GM18873 (cell line): ENCODE results near the gene DGKI.

ENCODE experiments used
- ATAC-seq: cut with Tn5 transposase; IDR thresholded peaks from one replicate; pipeline ENCODE4 v1.9.1; 2021; ENCODE audit warnings: mild to moderate bottlenecking, moderate library complexity, moderate number of reproducible peaks; ENCODE audit not compliant: unreplicated experiment, low FRiP score

DGKI gene

DNA sequence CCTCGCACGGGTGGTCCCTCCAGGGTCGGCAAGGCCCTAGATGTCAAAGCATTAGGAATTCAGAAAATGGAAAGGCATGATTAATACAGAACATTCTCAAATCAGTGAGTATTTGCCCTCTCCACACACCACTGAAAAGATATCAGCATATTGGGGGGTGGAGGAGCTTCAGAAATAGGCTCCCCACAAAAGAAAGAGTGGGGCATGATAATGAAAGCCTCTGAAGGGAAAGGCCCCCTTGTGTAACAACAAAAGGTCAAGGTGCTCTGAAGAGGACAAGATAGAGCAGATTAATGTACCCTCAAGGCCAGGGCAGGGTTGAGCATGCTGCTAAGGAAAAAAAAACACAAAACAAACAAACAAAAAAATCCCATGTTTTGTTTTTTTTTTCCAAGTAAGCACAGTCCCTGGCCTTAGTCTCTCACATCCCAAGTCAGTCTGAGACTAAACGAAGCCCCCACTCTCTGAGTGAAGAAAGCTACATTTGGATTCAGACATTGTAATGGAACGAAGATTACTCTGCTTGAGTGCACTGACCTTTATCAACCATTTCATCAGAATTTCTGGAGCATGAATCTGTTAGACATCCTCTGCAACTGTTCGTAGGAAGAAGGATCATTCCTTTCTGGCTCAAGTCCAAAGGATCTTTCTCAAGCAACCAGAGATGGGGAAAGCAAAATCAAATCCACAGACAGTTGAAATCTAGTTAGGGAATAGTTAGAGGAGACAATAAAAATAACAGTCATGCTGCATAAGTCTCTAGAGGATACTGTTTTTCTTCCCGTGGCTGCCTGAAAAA, 27.4 kb upstream of the DGKI start:
- no peak for ATAC-seq

GRCh38 chr7:137873524-137873923, 26.8 kb upstream of the DGKI start:
- no peak for ATAC-seq

DNA sequence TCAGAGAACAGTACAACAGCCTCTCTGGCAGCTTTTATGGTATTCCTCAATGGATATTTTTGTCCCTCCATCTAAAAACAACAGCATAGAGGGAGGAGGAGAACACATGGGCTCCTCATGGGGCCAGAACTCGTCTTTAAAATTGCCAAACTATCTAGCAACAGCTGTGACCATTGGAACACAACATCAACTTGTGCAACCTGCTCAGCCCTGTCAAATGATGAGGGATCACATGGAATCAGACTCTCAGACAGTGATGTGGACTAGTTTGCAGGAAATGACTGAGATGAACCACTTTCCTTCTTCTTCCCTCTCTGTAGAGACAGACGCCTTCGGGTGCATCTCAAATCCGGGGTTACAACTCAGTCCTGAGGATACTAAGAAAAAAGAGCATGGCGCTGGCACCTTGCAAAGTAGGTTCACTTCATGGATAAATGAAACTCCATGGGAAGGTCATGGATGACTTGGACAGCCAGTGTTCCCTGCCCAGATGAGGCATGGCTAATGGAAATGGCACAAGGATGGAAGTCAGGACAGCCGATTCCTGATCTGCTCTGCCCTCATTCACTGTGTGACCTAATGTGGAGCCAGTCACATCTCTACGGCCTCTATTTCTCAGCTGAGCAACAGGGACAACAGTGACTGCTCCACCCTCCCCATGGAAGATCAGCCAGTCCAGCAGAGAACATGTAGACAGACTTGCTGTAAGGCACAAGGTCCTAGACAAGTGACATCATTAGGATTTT, 24.6 kb upstream of the DGKI start:
- no peak for ATAC-seq

DNA sequence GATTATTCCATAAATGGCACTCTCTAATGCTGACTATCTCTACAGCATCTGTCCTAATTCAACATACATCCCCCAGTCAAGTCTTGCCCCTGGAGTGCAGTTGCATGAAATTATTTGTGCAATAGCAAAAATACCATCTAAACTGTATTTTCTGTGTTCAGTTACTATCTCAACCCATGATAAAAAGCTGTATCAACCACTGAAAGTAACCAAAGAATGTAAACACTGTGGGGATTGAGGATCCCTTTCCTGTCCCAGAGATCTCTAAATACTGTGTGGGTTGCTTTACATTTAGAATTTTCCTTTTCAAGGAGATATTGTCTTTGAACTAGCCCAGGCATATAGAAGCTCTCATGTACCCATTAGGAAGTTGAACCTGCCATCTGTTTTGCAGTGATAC, 23.9 kb upstream of the DGKI start:
- no peak for ATAC-seq

- ATAC-seq, result no peak
Observed at GRCh38 chr7:137870078-137870477, 23.3 kb upstream of the DGKI start.

DNA sequence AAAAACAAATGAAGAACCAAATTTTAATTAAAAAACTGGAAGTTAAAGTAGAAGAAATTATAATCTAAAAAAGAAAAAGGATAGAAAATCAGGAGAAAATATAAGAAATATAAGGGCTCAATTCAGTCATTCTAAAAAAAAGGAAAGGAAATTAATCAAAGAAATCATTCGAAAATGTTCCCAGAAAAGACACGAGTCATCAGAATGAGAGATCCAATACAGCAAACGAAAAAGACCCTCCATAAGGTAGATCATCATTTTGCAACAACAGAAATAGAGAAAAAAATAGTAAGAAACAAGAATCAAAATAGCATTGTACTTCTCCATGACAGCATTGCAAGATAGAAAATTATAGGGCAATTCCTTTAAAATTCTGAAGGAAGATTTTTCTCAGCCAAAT, 22.5 kb upstream of the DGKI start:
- ATAC-seq, result no peak

- no peak for ATAC-seq
Observed at GRCh38 chr7:137867289-137867688, 20.5 kb upstream of the DGKI start.

DNA sequence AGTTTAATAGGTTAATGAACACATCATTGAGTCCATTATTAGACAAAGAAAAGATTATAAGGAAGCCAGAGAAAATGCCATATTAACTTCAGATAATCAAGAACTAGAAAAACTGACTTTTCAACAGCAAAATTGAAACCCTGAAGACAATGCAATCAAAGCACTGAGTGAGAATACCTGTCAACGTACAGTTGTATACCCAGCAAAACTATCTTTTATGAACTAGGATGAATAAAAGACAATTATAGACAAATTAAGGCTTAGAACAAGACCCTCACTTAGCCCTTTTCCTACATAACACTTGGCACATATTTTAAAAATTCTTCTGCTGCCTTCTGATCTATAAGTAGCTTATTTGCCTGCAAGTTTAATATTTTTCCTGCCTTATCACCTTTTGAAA, 19.0 kb upstream of the DGKI start:
- ATAC-seq, result no peak

- ATAC-seq, result no peak
Observed at GRCh38 chr7:137862964-137863363, 16.2 kb upstream of the DGKI start.

- no peak for ATAC-seq
Observed at GRCh38 chr7:137862358-137862757, 15.6 kb upstream of the DGKI start.

DNA sequence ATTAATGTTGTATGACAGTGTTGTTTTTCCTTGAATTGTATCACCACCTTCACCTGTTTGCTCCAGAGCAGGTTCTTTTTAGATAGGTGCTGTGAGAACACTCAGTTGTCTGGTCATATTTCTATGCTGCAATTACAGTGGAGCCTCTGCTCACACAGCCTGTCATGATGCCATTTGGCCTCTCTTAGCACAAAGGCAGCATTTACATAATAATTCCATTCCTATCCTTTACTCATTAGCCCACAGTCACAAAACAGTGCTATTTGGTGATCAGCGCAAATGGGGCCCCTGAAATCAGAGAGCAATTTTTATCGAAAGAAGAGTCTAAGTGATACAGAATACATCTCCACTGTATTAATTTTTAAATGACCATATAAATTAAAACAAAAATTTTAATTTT, 13.8 kb upstream of the DGKI start:
- no peak for ATAC-seq

DNA sequence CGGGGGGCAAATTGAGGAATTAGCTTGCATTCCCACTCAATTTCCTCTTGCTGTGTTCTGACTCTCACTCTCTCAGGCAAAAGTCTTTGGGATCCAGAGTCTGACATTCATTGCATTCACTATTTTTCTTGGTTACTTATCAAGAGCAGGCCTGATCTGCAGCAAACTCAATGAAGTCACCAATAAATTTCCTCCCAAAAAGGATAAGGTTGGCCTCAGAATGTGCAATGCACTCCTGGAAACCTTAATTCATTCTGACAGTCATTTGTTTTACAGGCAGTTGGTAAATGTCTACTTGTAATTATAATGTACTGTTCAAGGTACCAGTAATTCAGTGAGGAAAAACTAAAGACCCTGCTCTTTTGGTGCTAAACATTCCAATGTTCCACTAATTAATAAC, 6.3 kb upstream of the DGKI start:
- no peak for ATAC-seq

- ATAC-seq, result no peak
Observed at GRCh38 chr7:137852108-137852507, 5.3 kb upstream of the DGKI start.

DNA sequence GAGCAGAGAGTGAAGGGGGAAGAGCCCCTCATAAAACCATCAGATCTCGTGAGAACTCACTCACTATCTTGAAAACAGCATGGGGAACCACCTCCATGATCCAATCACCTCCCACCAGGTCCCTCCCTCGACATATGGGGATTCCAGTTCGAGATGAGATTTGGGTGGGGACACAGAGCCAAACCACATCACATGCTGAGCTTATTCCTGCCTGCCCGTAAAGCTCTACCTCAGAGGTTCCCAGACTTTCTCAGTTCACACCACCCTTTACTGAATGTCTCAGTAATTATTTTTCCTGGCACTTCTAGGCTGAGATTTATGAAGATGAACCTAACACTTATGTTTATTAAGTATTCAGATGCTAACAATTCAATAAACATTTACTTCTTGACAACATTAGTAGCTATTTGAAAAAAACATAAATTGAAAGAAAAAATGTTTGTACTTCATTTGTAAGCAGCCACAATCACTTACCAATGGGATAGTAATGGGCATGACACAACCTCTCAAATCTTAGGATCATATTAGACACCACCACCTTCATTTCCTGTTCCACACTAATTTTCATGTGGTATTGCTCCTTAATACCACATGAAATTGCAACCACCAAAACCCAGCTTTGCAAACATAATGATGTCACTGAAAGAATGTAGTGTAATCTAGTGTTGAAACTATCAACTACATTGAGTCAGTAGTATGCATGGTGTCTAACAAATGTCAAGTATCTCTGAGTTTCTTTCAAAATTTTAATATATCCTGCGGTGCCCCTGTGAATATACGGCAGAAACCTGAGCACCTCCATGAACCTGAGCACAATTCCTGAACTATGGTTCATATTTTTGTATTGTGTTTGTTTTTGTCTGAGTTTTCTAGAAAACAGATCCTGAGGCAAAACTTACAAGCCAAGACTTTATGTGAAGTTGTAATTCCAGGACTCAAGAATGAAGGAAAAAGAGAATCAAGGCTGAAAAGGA, 4.5 kb upstream of the DGKI start:
- ATAC-seq, result no peak

- no peak for ATAC-seq
Observed at GRCh38 chr7:137850571-137850970, 3.8 kb upstream of the DGKI start.

- ATAC-seq, result no peak
Observed at GRCh38 chr7:137848095-137848494, 1.3 kb upstream of the DGKI start.

DNA sequence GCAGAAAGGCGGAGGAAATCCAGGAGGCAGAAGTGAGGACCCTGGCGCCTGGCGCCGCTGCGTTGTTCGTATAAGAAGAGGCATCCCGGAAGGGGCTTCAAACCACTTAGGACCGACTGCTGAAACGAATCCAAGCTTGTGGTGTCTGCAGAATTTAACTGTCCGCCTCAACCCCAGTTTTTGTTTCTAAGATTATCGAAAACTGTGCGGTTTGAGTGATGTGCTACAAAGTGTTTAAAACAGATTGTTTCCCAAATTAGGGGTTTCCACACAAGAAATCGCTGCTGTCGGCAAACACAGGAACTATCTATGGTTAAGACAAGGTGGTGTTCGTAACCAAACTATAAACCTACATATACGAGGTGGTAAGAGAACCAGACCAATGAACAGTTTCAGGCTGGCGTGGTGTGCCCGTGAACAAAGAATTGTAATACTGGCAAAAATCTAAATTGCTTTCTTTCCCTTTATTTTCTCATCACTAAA, 835 bp upstream of the DGKI start:
- no peak for ATAC-seq

DNA sequence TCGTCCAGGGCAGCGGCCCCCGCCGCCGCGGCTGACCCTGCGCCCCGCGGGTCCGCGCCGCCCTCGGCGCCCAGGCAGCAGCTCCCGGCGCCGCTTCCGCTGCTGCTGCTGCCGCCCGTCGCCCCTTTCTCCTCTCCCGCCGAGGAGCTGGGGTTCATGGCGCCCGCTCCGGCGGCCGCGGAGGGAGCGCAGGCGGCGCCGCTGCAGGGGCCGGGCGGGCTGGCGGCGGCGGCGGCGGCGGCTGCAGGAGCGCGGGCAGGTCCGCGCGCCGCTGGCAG, 286 bp downstream of the DGKI start:
- no peak for ATAC-seq

DNA sequence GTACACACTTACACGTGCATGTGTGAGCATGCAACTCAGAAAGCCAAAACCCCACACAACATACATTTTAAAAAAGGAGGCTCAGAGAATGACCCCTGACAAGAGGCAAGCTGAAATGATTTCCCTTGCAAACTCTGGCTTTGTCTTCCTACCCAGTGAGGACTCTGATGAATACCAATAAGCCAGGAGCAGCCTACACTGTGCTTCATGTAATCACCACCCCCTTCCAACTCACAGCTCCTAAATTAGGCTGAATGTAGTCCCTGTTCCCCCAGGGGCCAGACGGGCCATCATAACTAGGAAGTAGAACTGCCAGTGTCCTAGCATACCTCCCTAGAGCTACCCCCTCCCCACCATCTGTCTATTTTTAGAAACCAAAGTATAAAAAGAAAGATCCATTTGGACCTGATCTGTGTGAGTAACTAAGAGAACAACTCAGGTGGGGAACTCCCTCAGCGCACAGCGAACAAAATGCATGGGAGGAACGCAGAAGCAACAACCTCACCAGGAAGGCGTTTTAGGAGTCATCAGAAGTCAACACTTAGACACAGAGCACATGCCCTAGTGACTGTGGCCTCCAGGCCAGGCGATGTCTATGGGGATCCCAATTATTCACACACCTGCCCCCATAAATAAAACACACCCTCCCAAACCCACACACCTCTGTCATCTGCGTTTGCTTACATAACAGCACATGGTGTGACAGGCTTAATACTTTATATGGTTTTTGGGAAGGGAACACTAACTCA, 1.9 kb downstream of the DGKI start:
- ATAC-seq, result no peak
